ENCODE results near the gene BLM.

DNA sequence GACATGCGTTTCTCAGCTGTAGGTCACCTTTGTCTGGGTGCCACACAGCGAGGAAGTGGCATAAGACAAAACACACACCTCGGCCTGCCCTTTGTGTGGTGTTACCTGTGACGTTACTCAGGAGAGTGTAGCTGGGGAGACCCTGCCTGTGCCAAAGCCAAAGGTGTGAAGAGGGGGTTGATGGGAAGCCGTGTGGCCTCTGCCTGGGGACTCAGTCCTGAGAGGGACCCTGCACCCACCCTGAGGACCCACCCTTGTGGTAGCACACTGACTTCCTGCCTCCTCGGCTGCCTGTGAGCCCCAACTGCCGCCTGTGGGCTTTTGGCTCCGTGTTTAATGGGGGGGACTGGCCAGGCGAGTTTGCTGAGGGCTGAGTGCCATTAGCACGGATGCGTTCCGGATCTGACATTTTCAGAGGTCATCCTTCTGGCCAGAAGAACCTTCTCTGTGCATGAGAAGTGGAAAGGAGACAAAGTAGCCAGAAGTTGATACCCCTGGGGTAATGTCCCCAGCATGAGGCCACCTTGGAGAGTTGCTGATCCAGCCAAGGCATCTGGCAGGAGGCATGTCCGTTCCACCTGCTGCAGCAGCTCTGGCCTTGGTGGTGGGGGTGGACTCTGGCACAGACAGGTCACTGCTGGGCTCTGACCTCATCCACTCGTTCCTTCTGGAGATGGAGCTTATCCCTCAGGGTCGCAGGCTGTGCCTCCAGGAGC, 99.4 kb downstream of the BLM start:
- TF ChIP-seq, protein P1, sequence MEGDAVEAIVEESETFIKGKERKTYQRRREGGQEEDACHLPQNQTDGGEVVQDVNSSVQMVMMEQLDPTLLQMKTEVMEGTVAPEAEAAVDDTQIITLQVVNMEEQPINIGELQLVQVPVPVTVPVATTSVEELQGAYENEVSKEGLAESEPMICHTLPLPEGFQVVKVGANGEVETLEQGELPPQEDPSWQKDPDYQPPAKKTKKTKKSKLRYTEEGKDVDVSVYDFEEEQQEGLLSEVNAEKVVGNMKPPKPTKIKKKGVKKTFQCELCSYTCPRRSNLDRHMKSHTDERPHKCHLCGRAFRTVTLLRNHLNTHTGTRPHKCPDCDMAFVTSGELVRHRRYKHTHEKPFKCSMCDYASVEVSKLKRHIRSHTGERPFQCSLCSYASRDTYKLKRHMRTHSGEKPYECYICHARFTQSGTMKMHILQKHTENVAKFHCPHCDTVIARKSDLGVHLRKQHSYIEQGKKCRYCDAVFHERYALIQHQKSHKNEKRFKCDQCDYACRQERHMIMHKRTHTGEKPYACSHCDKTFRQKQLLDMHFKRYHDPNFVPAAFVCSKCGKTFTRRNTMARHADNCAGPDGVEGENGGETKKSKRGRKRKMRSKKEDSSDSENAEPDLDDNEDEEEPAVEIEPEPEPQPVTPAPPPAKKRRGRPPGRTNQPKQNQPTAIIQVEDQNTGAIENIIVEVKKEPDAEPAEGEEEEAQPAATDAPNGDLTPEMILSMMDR (IDR thresholded peaks at IDR 0.05): no peak
- TF ChIP-seq EZH2phosphoT487 (IDR thresholded peaks at IDR 0.05) (no peak), EZH2 (IDR thresholded peaks at IDR 0.05) (no peak)

Data from neural progenitor cell (in vitro differentiated cells).